ENCODE measurements around the gene TNFAIP1. TPM values are rescaled to one million over a fixed set of nuclear protein-coding genes. Genes with fewer than 3 reads are reported as not detected.

The TNFAIP1 gene
- total RNA-seq, 1 experiment from 2014 or later: 33.4 TPM

- CTCF ChIA-PET: no interaction called here
Measured at GRCh38 chr17:28385406-28385805, 49.8 kb downstream of the TNFAIP1 start.

More at GRCh38 chr17:28385406-28385805, 49.8 kb downstream of the TNFAIP1 start:
- Histone ChIP-seq H3K9me2 (ENCODE audit: insufficient read depth) (no peaks in the 10 kb centered on the region), H3K27me3 (ENCODE audit: insufficient read depth, low read length) (no peaks in the 10 kb centered on the region), H3K79me2 (ENCODE audit: insufficient read depth, low read length) (no peaks in the 10 kb centered on the region), H4K20me1 (ENCODE audit: insufficient read depth) (no peaks in the 10 kb centered on the region), H3K9me3 (ENCODE audit: control insufficient read depth in 1 of 2, insufficient read depth in 1 of 2, low read depth in 1 of 2, low read length in 2 of 2) (no peaks in the 10 kb centered on the region), H3K27ac (ENCODE audit: low read depth, low read length) (no peak overlapping the region), H3K4me3 (replicated peaks in 1 of 2; ENCODE audit: low read depth in 1 of 2, low read length in 2 of 2) (no peak overlapping the region), H3K9ac (ENCODE audit: low read length) (no peak overlapping the region), H3K36me3 (ENCODE audit: control insufficient read depth in 1 of 2, insufficient read depth in 2 of 2, low read length in 2 of 2) (no peaks in the 10 kb centered on the region), H3K4me1 (ENCODE audit: control insufficient read depth in 1 of 2, insufficient read depth in 2 of 2, low read length in 2 of 2) (no peaks in the 10 kb centered on the region), H2AFZ (ENCODE audit: low read depth, low read length, poor library complexity, severe bottlenecking) (no peak overlapping the region), H3K4me2 (ENCODE audit: low read length) (no peak overlapping the region)
- intact Hi-C loops (cut with micrococcal nuclease): no loop called here
- DNase-seq (ENCODE audit: low read depth, low spot score) (no peak), ATAC-seq (no peak)
- ChIA-PET RAD21 (ENCODE audit: low non-redundant PET in 1 of 2, low total read pairs in 2 of 2, uncharacterized antibody in 2 of 2, unreplicated experiment in 2 of 2) (no interaction called here), POLR2A (no interaction called here)
- TF ChIP-seq POLR2A (IDR thresholded peaks at IDR 0.05; ENCODE audit: borderline replicate concordance, extremely low read depth, insufficient read depth, insufficient read length): no peak
- no peak for TF ChIP-seq EZH2 (IDR thresholded peaks at IDR 0.05)
- no peak for TF ChIP-seq TCF7L2 (IDR thresholded peaks at IDR 0.05; ENCODE audit: borderline replicate concordance, extremely low read depth, insufficient read depth, insufficient read length)
- no peak for TF ChIP-seq SRF (IDR thresholded peaks at IDR 0.05; ENCODE audit: low read depth)
- TF ChIP-seq ZFX (IDR thresholded peaks at IDR 0.05): no peak
- no peak for TF ChIP-seq ZBTB33 (IDR thresholded peaks at IDR 0.05; ENCODE audit: extremely low read depth, insufficient replicate concordance, low read length)
- TF ChIP-seq POLR2AphosphoS5 (IDR thresholded peaks at IDR 0.05; ENCODE audit: low read depth, low read length): no peak
- no peak for TF ChIP-seq ZNF274 (IDR thresholded peaks at IDR 0.05; ENCODE audit: low read depth, low read length)
- TF ChIP-seq ELF1 (IDR thresholded peaks at IDR 0.05; ENCODE audit: borderline replicate concordance, low read depth): no peak
- TF ChIP-seq REST (IDR thresholded peaks at IDR 0.05; ENCODE audit: low read depth): no peak
- TF ChIP-seq JUND (IDR thresholded peaks at IDR 0.05): no peak
- TF ChIP-seq YY1 (IDR thresholded peaks at IDR 0.05; ENCODE audit: extremely low read depth, insufficient replicate concordance, low read depth, low read length): no peak
- TF ChIP-seq SIN3A (IDR thresholded peaks at IDR 0.05; ENCODE audit: low read depth): no peak
- TF ChIP-seq ATF3 (IDR thresholded peaks at IDR 0.05): no peak
- no peak for TF ChIP-seq FOSL1 (IDR thresholded peaks at IDR 0.05; ENCODE audit: low read depth)
- no peak for TF ChIP-seq EZH2phosphoT487 (IDR thresholded peaks at IDR 0.05; ENCODE audit: borderline replicate concordance)
- no peak for TF ChIP-seq MAX (IDR thresholded peaks at IDR 0.05)
- no TSS peak for BruUV-seq (replicated peaks)

All from HCT116 (cell line).